Erythroblast (primary cell): ENCODE measurements around the gene FER.

Experiments used
- GATA1 ChIP-seq: IDR thresholded peaks from 2 replicates; pipeline ENCODE4 v1.6.1; 2011; ENCODE audit warnings: low read depth, mild to moderate bottlenecking, control low read depth, low read length, moderate library complexity
- POLR2A ChIP-seq: IDR thresholded peaks from 2 replicates; pipeline ENCODE4 v1.6.1; 2011; ENCODE audit warnings: mild to moderate bottlenecking, low read length

- TF ChIP-seq POLR2A (no peak), GATA1 (no peak)
These were observed 430.1 kb downstream of the FER start for GRCh38 chr5:109177782-109178181.
